ENCODE data around the gene A1BG. TPM values are rescaled to one million over a fixed set of nuclear protein-coding genes. Genes with fewer than 3 reads are reported as not detected.
A peak's percentile ranks its signal among the peaks of the same experiment; 100 is the strongest.

The A1BG gene
- total RNA-seq, 1 experiment from 2014 or later = 47.4 TPM

DNA sequence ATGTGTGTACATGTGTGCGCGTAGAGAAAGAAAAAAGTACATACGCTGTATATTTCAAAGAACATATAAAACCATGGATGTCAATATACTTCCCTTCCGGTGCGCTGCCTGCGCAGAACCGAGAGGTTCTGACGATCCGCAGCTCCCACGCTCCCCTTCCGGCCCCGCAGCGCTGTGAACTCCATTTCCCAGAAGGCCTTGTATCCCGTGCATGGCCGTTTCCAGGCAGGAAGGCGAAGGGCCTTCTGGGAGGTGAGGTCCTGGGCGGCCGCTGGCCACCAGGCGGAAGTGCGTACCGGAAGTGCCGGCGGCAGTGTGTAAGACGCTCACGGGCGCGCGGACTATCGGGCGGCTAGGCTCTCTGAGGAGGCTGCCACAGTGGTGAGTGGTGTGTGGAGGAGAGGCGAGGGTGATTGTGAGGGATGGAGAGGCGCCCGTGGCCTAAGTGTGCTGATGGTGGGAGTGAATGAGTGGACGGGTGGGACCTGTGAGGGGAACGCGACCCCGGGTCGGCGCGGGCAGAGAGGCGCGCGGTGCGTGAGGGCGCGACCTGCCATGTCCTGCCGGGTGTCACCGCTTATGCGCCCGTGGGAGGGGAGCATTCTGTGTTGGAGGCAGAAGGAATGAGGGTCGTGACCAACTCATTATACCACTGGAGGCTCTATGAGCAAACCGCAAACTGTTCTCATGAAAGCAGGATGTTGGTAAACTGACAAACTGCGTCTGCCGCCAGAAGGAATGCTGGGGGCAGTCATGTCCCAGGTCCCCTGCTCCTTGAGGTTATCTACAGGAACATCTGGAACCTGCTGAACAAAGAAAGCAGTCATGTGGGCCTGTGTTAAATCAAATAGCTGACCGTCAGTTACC is 48.0 kb downstream of the A1BG start, which contains the start of gene ERVK3-1:
TSS of gene ERVK3-1 (plus strand) at position 313 of the 867 bp plus-strand sequence. CDS start 6,792 bp downstream, outside the sequence.
- in situ Hi-C loops (cut with HindIII; ENCODE audit: low pct_unique_long_range_greater_than_20kb, low sequenced_read_pairs) = no loop called here
- CTCF ChIA-PET = no interaction called here
- H3K36me3 ChIP-seq (ENCODE audit: control insufficient read depth, insufficient read depth, low read length) = peaks cover 35% of the 10 kb centered on the region

DNA sequence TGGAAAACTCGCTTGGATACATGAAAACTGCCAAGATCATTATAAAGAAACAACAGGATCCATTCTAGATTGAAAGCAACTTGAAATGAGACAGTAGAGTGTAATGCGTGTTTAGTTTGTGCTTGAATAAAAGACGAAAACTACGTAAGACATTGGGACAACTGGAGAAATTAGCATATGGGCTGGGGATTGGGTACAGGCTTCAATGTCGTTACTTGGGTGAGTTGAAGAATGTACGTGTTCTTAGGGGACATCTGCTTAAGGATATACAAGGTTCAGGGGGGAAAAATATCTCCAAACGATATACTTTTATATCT is 48.6 kb downstream of the A1BG start:
- Histone ChIP-seq H3K9me3 (ENCODE audit: control insufficient read depth, insufficient read depth, low read depth, low read length) (0 out of 2 replicates have a peak, but pooled peaks cover 4% of the 10 kb centered on the region), H3K4me1 (ENCODE audit: control insufficient read depth, insufficient read depth, low read length) (peaks cover 14% of the 10 kb centered on the region), H3K4me3 (ENCODE audit: low read depth in 2 of 2, low read length in 2 of 2) (peak overlapping the region; percentile 89 to 95), H3K27ac (ENCODE audit: low read length) (peak overlapping the region; percentile 91), H3K27me3 (ENCODE audit: control insufficient read depth, insufficient read depth, low read length) (no peaks in the 10 kb centered on the region), H3K36me3 (ENCODE audit: control insufficient read depth, insufficient read depth, low read length) (peaks cover 32% of the 10 kb centered on the region)
- ChIA-PET CTCF (no interaction called here), POLR2A (no interaction called here)
- TF ChIP-seq TCF7L2 (IDR thresholded peaks at IDR 0.05; ENCODE audit: low read depth, low read length) (no peak), SIN3A (IDR thresholded peaks at IDR 0.05; ENCODE audit: borderline replicate concordance, insufficient read depth, low read depth, low read length) (no peak), POLR2AphosphoS5 (IDR thresholded peaks at IDR 0.05; ENCODE audit: low read depth, low read length) (no peak)
- TF ChIP-seq, protein P1, sequence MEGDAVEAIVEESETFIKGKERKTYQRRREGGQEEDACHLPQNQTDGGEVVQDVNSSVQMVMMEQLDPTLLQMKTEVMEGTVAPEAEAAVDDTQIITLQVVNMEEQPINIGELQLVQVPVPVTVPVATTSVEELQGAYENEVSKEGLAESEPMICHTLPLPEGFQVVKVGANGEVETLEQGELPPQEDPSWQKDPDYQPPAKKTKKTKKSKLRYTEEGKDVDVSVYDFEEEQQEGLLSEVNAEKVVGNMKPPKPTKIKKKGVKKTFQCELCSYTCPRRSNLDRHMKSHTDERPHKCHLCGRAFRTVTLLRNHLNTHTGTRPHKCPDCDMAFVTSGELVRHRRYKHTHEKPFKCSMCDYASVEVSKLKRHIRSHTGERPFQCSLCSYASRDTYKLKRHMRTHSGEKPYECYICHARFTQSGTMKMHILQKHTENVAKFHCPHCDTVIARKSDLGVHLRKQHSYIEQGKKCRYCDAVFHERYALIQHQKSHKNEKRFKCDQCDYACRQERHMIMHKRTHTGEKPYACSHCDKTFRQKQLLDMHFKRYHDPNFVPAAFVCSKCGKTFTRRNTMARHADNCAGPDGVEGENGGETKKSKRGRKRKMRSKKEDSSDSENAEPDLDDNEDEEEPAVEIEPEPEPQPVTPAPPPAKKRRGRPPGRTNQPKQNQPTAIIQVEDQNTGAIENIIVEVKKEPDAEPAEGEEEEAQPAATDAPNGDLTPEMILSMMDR (IDR thresholded peaks at IDR 0.05) = no peak
- TF ChIP-seq, protein P2, sequence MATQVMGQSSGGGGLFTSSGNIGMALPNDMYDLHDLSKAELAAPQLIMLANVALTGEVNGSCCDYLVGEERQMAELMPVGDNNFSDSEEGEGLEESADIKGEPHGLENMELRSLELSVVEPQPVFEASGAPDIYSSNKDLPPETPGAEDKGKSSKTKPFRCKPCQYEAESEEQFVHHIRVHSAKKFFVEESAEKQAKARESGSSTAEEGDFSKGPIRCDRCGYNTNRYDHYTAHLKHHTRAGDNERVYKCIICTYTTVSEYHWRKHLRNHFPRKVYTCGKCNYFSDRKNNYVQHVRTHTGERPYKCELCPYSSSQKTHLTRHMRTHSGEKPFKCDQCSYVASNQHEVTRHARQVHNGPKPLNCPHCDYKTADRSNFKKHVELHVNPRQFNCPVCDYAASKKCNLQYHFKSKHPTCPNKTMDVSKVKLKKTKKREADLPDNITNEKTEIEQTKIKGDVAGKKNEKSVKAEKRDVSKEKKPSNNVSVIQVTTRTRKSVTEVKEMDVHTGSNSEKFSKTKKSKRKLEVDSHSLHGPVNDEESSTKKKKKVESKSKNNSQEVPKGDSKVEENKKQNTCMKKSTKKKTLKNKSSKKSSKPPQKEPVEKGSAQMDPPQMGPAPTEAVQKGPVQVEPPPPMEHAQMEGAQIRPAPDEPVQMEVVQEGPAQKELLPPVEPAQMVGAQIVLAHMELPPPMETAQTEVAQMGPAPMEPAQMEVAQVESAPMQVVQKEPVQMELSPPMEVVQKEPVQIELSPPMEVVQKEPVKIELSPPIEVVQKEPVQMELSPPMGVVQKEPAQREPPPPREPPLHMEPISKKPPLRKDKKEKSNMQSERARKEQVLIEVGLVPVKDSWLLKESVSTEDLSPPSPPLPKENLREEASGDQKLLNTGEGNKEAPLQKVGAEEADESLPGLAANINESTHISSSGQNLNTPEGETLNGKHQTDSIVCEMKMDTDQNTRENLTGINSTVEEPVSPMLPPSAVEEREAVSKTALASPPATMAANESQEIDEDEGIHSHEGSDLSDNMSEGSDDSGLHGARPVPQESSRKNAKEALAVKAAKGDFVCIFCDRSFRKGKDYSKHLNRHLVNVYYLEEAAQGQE (IDR thresholded peaks at IDR 0.05; ENCODE audit: insufficient read depth in 1 of 2, low read depth in 2 of 2, low read length in 1 of 2) = no peak
- DNase-seq (ENCODE audit: low read depth, low spot score) (no peak), ATAC-seq (peak; percentile 69)
- BruUV-seq (replicated peaks) = no TSS peak
- intact Hi-C loops (cut with micrococcal nuclease; ENCODE audit: unreplicated experiment) = no loop called here
- in situ Hi-C loops (cut with HindIII; ENCODE audit: low pct_unique_long_range_greater_than_20kb, low sequenced_read_pairs) = no loop called here

More for the DNA sequence above, 48.0 kb downstream of the A1BG start, which contains the start of gene ERVK3-1:
- Histone ChIP-seq H3K9me3 (ENCODE audit: control insufficient read depth, insufficient read depth, low read depth, low read length) (0 out of 2 replicates have a peak, but pooled peaks cover 6% of the 10 kb centered on the region), H3K27me3 (ENCODE audit: control insufficient read depth, insufficient read depth, low read length) (no peaks in the 10 kb centered on the region), H3K27ac (ENCODE audit: low read length) (peak within 1 kb of the TSS; percentile 91), H3K4me3 (ENCODE audit: low read depth in 2 of 2, low read length in 2 of 2) (peak within 1 kb of the TSS; percentile 89 to 95), H3K4me1 (ENCODE audit: control insufficient read depth, insufficient read depth, low read length) (peaks cover 14% of the 10 kb centered on the region)
- BruUV-seq (replicated peaks) = no TSS peak
- intact Hi-C loops (cut with micrococcal nuclease; ENCODE audit: unreplicated experiment) = no loop called here
- peak; percentile 91 for DNase-seq (ENCODE audit: low read depth, low spot score)
- POLR2A ChIA-PET = no interaction called here
- peak; percentile 99 for ATAC-seq
- TF ChIP-seq TCF7L2 (IDR thresholded peaks at IDR 0.05; ENCODE audit: low read depth, low read length) = peak; percentile 89
- TF ChIP-seq, protein P1 (IDR thresholded peaks at IDR 0.05) = no peak
- TF ChIP-seq, protein P2 (IDR thresholded peaks at IDR 0.05; ENCODE audit: insufficient read depth in 1 of 2, low read depth in 2 of 2, low read length in 1 of 2) = peak in 1 of 2 experiments; percentile 75; a peak in 1 of 4 replicates
- peak; percentile 97 for TF ChIP-seq POLR2AphosphoS5 (IDR thresholded peaks at IDR 0.05; ENCODE audit: low read depth, low read length)
- peak; percentile 85 for TF ChIP-seq SIN3A (IDR thresholded peaks at IDR 0.05; ENCODE audit: borderline replicate concordance, insufficient read depth, low read depth, low read length)

Measured in Panc1 (cell line).